ENCODE data around the gene SRGN.
"Not testable (repeated sequence)": the region's sequence is repeated elsewhere in the genome, so short reads cannot be mapped to it uniquely, and the experiment has no call there.

The SRGN gene

GRCh38 chr10:69091143-69091651 lies 3.3 kb downstream of the SRGN start:
- no peak for DNase-seq

- peak; percentile 49 for DNase-seq
Measured at GRCh38 chr10:69092959-69093850, 5.3 kb downstream of the SRGN start.

- DNase-seq, result no peak
Measured at GRCh38 chr10:69093933-69094332, 6.0 kb downstream of the SRGN start.

GRCh38 chr10:69096045-69096444 lies 8.1 kb downstream of the SRGN start:
- DNase-seq, result no peak

GRCh38 chr10:69097729-69098128 lies 9.8 kb downstream of the SRGN start:
- no peak for DNase-seq

- no peak for DNase-seq
Measured at GRCh38 chr10:69100136-69100872, 12.4 kb downstream of the SRGN start.

- no peak for DNase-seq
Measured at GRCh38 chr10:69101451-69102095, 13.7 kb downstream of the SRGN start.

GRCh38 chr10:69102440-69102839 lies 14.5 kb downstream of the SRGN start:
- DNase-seq, result no peak

- no peak for DNase-seq
Measured at GRCh38 chr10:69103784-69104183, 15.9 kb downstream of the SRGN start.

- DNase-seq, result no peak
Measured at GRCh38 chr10:69104994-69105790, 17.3 kb downstream of the SRGN start.

GRCh38 chr10:69107176-69107490 lies 19.2 kb downstream of the SRGN start:
- no peak for DNase-seq

GRCh38 chr10:69107699-69108098 lies 19.8 kb downstream of the SRGN start:
- DNase-seq, result no peak

GRCh38 chr10:69119896-69120295 lies 32.0 kb downstream of the SRGN start:
- no peak for DNase-seq

- DNase-seq, result peak; percentile 58
Measured at GRCh38 chr10:69123306-69123746, 35.4 kb downstream of the SRGN start.

GRCh38 chr10:69123747-69124562 lies 36.1 kb downstream of the SRGN start, which contains the start of gene VPS26A:
TSS of gene VPS26A (plus strand) at chr10:69124178. CDS start at chr10:69124278, 100 bp downstream.
- peak; percentile 90 for DNase-seq

GRCh38 chr10:69124563-69125268 lies 36.8 kb downstream of the SRGN start:
- peak; percentile 29 for DNase-seq

GRCh38 chr10:69125554-69125953 lies 37.7 kb downstream of the SRGN start:
- no peak for DNase-seq

GRCh38 chr10:69130251-69130650 lies 42.3 kb downstream of the SRGN start:
- no peak for DNase-seq

- no peak for DNase-seq
Measured at GRCh38 chr10:69139961-69140360, 52.1 kb downstream of the SRGN start.

- no peak for DNase-seq
Measured at GRCh38 chr10:69141304-69141703, 53.4 kb downstream of the SRGN start.

- not testable (repeated sequence) for DNase-seq
Measured at GRCh38 chr10:69142074-69142473, 54.2 kb downstream of the SRGN start.

Data from amniotic stem cell (primary cell).